NT2/D1 (cell line): ENCODE results near the gene COPE.

ENCODE experiments used
- DNase-seq: peaks from one replicate; pipeline ENCODE4 v3.0.0-alpha.2; 2011; ENCODE audit warnings: low read depth, low spot score
- H3K27me3 ChIP-seq: 2 replicates; pipeline ENCODE4 v1.6.0; 2011; ENCODE audit warnings: mild to moderate bottlenecking; ENCODE audit not compliant: insufficient read length, insufficient read depth
- H3K36me3 ChIP-seq: 2 replicates; pipeline ENCODE4 v1.6.1; 2011; ENCODE audit warnings: mild to moderate bottlenecking, low read length, mixed read lengths; ENCODE audit not compliant: insufficient read depth, insufficient read length
- H3K4me1 ChIP-seq: 2 replicates; pipeline ENCODE4 v1.5.1; 2011; ENCODE audit not compliant: insufficient read depth, insufficient read length
- H3K4me3 ChIP-seq: 2 replicates; pipeline ENCODE4 v1.5.1; 2011; ENCODE audit warnings: low read depth; ENCODE audit not compliant: insufficient read length
- H3K9ac ChIP-seq: 2 replicates; pipeline ENCODE4 v1.6.0; 2011; ENCODE audit warnings: low read depth; ENCODE audit not compliant: insufficient read length
- H3K9me3 ChIP-seq: 2 replicates; pipeline ENCODE4 v1.5.1; 2011; ENCODE audit warnings: mild to moderate bottlenecking, low read length; ENCODE audit not compliant: insufficient read depth
- SUZ12 ChIP-seq: IDR thresholded peaks from 2 replicates; pipeline ENCODE4 v1.6.1; 2011; ENCODE audit not compliant: insufficient read length, insufficient read depth; ENCODE audit errors: extremely low read depth
- YY1 ChIP-seq: IDR thresholded peaks from 2 replicates; pipeline ENCODE4 v1.6.1; 2011; ENCODE audit not compliant: insufficient read length, insufficient read depth
- ZNF274 ChIP-seq: IDR thresholded peaks from 2 replicates; pipeline ENCODE4 v1.6.1; 2011; ENCODE audit warnings: mild to moderate bottlenecking, low read depth, low read length

The COPE gene

GRCh38 chr19:18939922-18940768 lies 21.0 kb upstream of the COPE start:
- no peak for TF ChIP-seq SUZ12
- no peak for TF ChIP-seq ZNF274
- TF ChIP-seq YY1: no peak
- H3K9me3 ChIP-seq: no peaks in the 10 kb centered on the region
- DNase-seq: no peak

DNA sequence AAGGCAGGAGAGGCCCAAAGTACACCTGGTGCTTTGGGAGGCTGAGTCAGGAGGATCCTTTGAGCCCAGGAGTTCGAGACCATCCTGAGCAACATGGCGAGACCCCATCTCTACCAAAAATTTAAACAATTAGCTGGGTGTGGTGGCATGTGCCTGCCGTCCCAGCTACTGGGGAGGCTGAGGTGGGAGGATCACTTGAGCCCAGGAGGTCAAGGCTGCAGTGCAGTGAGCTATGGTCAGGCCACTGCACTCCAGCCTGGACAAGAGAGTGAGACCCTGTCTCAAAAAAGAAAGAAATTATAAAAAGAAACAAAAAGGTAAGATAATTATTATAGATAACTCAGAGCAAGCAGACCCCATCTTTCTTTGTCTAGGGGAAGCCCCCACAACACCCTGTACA lies 20.0 kb upstream of the COPE start:
- Histone ChIP-seq H3K4me3 (no peak overlapping the region), H3K36me3 (peaks cover 39% of the 10 kb centered on the region), H3K27me3 (peaks cover 6% of the 10 kb centered on the region), H3K4me1 (peaks cover 11% of the 10 kb centered on the region), H3K9me3 (no peaks in the 10 kb centered on the region), H3K9ac (no peak overlapping the region)
- no peak for TF ChIP-seq SUZ12
- TF ChIP-seq YY1: no peak
- TF ChIP-seq ZNF274: no peak
- DNase-seq: no peak

More at GRCh38 chr19:18939922-18940768, 21.0 kb upstream of the COPE start:
- Histone ChIP-seq H3K36me3 (peaks cover 29% of the 10 kb centered on the region), H3K27me3 (peaks cover 6% of the 10 kb centered on the region), H3K4me1 (peaks cover 11% of the 10 kb centered on the region), H3K9ac (peak overlapping the region; percentile 88), H3K4me3 (peak overlapping the region; percentile 75)

DNA sequence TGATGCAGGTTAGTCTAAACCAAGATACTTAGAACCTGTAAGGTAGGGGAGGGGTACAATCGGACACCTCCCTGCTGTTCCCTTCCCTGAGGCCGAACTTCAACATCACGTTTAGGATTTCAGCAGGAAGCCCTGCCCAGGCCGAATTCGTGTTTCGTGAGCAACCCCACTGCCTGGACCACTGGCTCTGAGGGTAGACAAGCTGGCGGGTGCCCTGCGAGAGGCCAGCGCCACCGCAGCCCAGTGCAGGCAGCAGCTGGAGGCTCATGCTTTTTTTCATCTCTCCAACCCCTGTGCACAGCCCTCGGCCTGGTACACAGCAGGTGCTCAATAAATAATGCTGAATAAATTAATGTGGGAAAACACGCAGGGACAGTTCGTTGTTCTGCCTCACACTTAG lies 14.1 kb upstream of the COPE start:
- no peaks in the 10 kb centered on the region for H3K9me3 ChIP-seq
- peak overlapping the region; percentile 44 for H3K9ac ChIP-seq
- no peak for DNase-seq
- no peak for TF ChIP-seq ZNF274
- no peak for TF ChIP-seq SUZ12
- no peak for TF ChIP-seq YY1
- H3K4me1 ChIP-seq: peaks cover 11% of the 10 kb centered on the region
- peaks cover 72% of the 10 kb centered on the region for H3K36me3 ChIP-seq
- no peaks in the 10 kb centered on the region for H3K27me3 ChIP-seq
- H3K4me3 ChIP-seq: peak overlapping the region; percentile 8

GRCh38 chr19:18932216-18932841 lies 13.1 kb upstream of the COPE start:
- H3K4me3 ChIP-seq: no peak overlapping the region
- no peak for TF ChIP-seq YY1
- TF ChIP-seq SUZ12: no peak
- TF ChIP-seq ZNF274: no peak
- H3K9me3 ChIP-seq: no peaks in the 10 kb centered on the region
- no peak overlapping the region for H3K9ac ChIP-seq
- no peaks in the 10 kb centered on the region for H3K27me3 ChIP-seq
- peak; percentile 68 for DNase-seq
- H3K4me1 ChIP-seq: peaks cover 11% of the 10 kb centered on the region
- H3K36me3 ChIP-seq: peaks cover 74% of the 10 kb centered on the region

DNA sequence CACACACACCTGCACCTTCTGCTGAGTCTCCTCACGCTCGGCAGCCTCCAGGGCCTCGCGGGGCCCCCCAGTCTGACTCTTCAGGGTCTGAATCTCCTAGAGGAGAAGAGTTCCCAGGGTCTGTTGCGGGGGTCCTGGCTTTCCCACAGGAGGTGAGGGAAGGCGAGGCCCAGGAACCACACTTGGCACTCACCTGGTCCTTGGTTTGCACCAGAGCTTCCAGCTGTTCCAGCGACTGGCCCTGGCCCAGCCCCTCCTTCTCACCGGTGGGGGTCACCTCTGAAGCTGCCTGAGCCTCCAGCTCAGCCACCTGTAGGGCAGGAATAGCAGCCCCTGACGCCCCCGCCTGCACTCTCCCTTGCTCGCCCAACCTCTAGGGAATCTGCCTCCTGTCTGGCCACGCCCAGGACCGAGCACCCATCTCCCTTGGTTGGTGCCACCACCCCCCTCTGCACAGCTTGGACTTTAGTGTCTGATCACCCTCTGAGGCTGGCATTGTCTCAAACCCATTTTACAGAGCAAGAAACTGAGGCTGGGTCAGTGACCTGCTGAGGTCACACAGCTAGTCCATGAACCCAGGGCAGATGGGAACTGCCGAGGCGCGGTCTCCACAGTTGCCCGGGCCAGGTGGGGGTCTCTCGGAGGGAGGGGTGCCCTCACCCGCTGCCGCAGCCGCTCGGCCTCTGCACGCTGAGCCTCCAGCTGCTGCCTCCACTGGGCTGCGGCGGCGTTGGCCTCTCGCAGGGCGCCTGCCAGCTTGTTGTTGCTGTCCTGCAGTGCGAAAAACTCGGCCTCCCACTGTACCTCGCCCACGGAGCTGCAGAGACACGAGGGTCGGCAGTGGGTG lies 12.4 kb upstream of the COPE start:
- Histone ChIP-seq H3K36me3 (peaks cover 76% of the 10 kb centered on the region), H3K9ac (no peak overlapping the region)
- TF ChIP-seq ZNF274 (no peak), YY1 (no peak), SUZ12 (no peak)

DNA sequence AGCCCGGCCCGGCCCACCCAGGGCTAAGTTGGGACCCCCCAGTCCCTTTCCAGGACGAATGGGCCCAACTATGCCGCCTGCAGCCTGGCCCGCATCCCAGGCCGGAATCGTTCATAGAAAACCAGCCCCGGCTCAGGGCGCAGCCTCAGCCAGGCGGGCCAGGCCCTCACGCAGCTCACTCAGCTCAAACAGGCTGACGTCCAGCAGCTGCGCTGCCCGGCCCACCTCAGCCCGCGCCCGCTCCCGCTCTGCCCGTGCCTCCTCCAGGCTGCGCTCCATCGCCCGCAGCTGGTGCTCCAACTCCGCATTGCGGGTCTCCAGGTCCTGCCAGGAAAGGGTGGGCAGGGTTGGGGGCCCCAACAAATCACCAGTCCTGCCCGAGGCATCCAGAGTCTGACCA lies 10.1 kb upstream of the COPE start:
- no peak overlapping the region for H3K4me3 ChIP-seq
- H3K9me3 ChIP-seq: no peaks in the 10 kb centered on the region
- TF ChIP-seq YY1: no peak
- no peak for TF ChIP-seq ZNF274
- TF ChIP-seq SUZ12: no peak
- no peaks in the 10 kb centered on the region for H3K27me3 ChIP-seq
- peaks cover 11% of the 10 kb centered on the region for H3K4me1 ChIP-seq
- DNase-seq: no peak
- no peak overlapping the region for H3K9ac ChIP-seq
- peaks cover 78% of the 10 kb centered on the region for H3K36me3 ChIP-seq

More for the DNA sequence above, 12.4 kb upstream of the COPE start:
- H3K4me3 ChIP-seq: no peak overlapping the region
- no peaks in the 10 kb centered on the region for H3K9me3 ChIP-seq
- peaks cover 11% of the 10 kb centered on the region for H3K4me1 ChIP-seq
- no peak for DNase-seq
- H3K27me3 ChIP-seq: no peaks in the 10 kb centered on the region
